Activated B cell treated with CpG ODN at 0.5 μM for 24 hours (primary cell): ENCODE measurements around the gene ANKS1B. TPM values are rescaled to one million over a fixed set of nuclear protein-coding genes. Genes with fewer than 3 reads are reported as not detected.

Source experiments
- ATAC-seq: fragments of 200-7000 bp; cut with Tn5 transposase; one replicate; pipeline ENCODE4 v1.10.0; 2021; ENCODE audit warnings: low read depth, mild to moderate bottlenecking, moderate library complexity
- CTCF ChIA-PET: fragments of 350-600 bp; sonication (Branson Sonifier 250); formaldehyde crosslinking; loops from one replicate; lab custom pipeline; 2021; ENCODE audit warnings: antibody characterized with exemption; lab: Charles Lee
- POLR2A ChIA-PET: fragments of 350-600 bp; sonication (Branson Sonifier 250); formaldehyde crosslinking; loops from one replicate; lab custom pipeline; 2021; ENCODE audit warnings: antibody characterized with exemption; lab: Charles Lee
- DNase-seq: peaks from one replicate; pipeline ENCODE4 v3.0.0; 2022
- H3K27ac Mint-ChIP-seq: one replicate; pipeline ENCODE4 v1.8.0; 2020; ENCODE audit warnings: mixed read lengths
- H3K27me3 Mint-ChIP-seq: one replicate; pipeline ENCODE4 v1.8.0; 2021; ENCODE audit warnings: mixed read lengths
- H3K36me3 Mint-ChIP-seq: one replicate; pipeline ENCODE4 v1.8.0; 2021; ENCODE audit warnings: low read depth, mixed read lengths
- H3K4me1 Mint-ChIP-seq: one replicate; pipeline ENCODE4 v1.8.0; 2021; ENCODE audit warnings: mixed read lengths
- H3K4me3 Mint-ChIP-seq: one replicate; pipeline ENCODE4 v1.8.0; 2020; ENCODE audit warnings: mild to moderate bottlenecking, mixed read lengths
- H3K9me3 Mint-ChIP-seq: one replicate; pipeline ENCODE4 v1.8.0; 2020; ENCODE audit warnings: mixed read lengths
- CTCF ChIP-seq: fragments of 200-600 bp; IDR thresholded peaks from one replicate; pipeline ENCODE4 v1.8.0; 2022; ENCODE audit warnings: antibody characterized with exemption, mild to moderate bottlenecking
- intact Hi-C: fragments of 100-400 bp; cut with micrococcal nuclease; formaldehyde crosslinking; loops from one replicate; pipeline ENCODE4 v1.15.1; 2024
- total RNA-seq: library from RNA; stranded (reverse); gene quantifications from 2 replicates; pipeline ENCODE4 v1.2.3, GENCODE V29; 2022

Gene ANKS1B
- total RNA-seq, 1 donor from 2014 or later, result not detected

- no peak overlapping the region for H3K4me3 Mint-ChIP-seq
- ChIA-PET POLR2A (no interaction called here), CTCF (no interaction called here)
- H3K27me3 Mint-ChIP-seq, result no peaks in the 10 kb centered on the region
- ATAC-seq (no peak), DNase-seq (no peak)
- no peak for TF ChIP-seq CTCF
- no peaks in the 10 kb centered on the region for H3K36me3 Mint-ChIP-seq
- intact Hi-C loops, result no loop called here
- H3K27ac Mint-ChIP-seq, result no peak overlapping the region
- H3K4me1 Mint-ChIP-seq, result no peaks in the 10 kb centered on the region
- H3K9me3 Mint-ChIP-seq, result no peaks in the 10 kb centered on the region
Measured at GRCh38 chr12:99386907-99387306, 597.8 kb downstream of the ANKS1B start.

DNA sequence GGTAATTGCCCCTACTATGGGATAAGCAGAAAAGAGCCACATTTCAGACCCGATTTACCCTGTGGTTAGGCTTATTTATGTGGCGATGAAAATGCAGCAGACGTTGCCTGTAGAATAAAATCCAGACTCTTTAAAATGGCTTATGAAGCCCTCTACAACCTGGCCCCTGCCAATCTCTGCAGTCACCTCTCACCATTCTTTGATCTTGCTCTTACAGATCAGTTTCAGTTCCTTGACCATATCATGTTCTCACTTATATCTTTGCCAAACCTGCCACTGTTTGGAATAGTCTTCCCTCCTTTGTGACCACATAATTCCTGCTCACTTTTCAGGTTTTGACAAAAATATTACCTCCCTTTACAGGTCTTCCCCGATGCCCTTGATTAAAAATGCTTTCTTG, 601.5 kb downstream of the ANKS1B start:
- no peaks in the 10 kb centered on the region for H3K9me3 Mint-ChIP-seq
- intact Hi-C loops, result no loop called here

DNA sequence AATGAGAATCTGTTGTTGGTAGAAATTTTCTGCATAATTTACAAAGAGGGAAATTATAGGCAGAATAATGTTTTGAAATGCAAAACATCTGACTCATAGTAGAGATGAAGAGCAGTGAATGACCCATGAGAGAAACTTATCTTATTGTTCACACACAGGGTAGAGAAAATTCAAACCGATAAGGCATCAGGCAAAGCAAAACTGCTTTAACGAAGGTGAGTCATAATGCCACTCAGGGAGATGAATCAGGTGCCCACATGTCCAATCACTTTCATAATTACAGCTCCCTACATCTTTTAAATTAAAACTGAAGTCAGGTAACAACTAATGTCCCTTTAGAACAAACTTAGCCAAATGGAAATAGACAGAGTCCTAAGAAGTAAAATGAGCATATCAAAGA, 602.7 kb downstream of the ANKS1B start:
- intact Hi-C loops, result no loop called here
- CTCF ChIA-PET, result no interaction called here
- H3K27me3 Mint-ChIP-seq, result no peaks in the 10 kb centered on the region
- no peak overlapping the region for H3K4me3 Mint-ChIP-seq
- H3K4me1 Mint-ChIP-seq, result no peaks in the 10 kb centered on the region
- TF ChIP-seq CTCF, result no peak
- H3K27ac Mint-ChIP-seq, result no peak overlapping the region
- POLR2A ChIA-PET, result no interaction called here
- no peak for ATAC-seq
- H3K36me3 Mint-ChIP-seq, result no peaks in the 10 kb centered on the region
- no peak for DNase-seq
- no peaks in the 10 kb centered on the region for H3K9me3 Mint-ChIP-seq

More for the DNA sequence above, 601.5 kb downstream of the ANKS1B start:
- H3K4me3 Mint-ChIP-seq, result no peak overlapping the region
- no peak overlapping the region for H3K27ac Mint-ChIP-seq
- ChIA-PET CTCF (no interaction called here), POLR2A (interaction anchor here (0.7 kb wide), 1 partner anchor 1411 kb away, joined by 4 read pairs; no protein-coding TSS in a partner anchor)
- H3K36me3 Mint-ChIP-seq, result no peaks in the 10 kb centered on the region
- no peaks in the 10 kb centered on the region for H3K4me1 Mint-ChIP-seq
- TF ChIP-seq CTCF, result no peak
- DNase-seq (no peak), ATAC-seq (no peak)
- H3K27me3 Mint-ChIP-seq, result no peaks in the 10 kb centered on the region

GRCh38 chr12:99380701-99381100, 604.0 kb downstream of the ANKS1B start:
- H3K27me3 Mint-ChIP-seq, result no peaks in the 10 kb centered on the region
- POLR2A ChIA-PET, result no interaction called here
- no peaks in the 10 kb centered on the region for H3K36me3 Mint-ChIP-seq
- CTCF ChIA-PET, result no interaction called here
- H3K4me1 Mint-ChIP-seq, result no peaks in the 10 kb centered on the region
- TF ChIP-seq CTCF, result no peak
- no peak overlapping the region for H3K27ac Mint-ChIP-seq
- DNase-seq (no peak), ATAC-seq (no peak)
- intact Hi-C loops, result no loop called here
- H3K4me3 Mint-ChIP-seq, result no peak overlapping the region
- no peaks in the 10 kb centered on the region for H3K9me3 Mint-ChIP-seq

DNA sequence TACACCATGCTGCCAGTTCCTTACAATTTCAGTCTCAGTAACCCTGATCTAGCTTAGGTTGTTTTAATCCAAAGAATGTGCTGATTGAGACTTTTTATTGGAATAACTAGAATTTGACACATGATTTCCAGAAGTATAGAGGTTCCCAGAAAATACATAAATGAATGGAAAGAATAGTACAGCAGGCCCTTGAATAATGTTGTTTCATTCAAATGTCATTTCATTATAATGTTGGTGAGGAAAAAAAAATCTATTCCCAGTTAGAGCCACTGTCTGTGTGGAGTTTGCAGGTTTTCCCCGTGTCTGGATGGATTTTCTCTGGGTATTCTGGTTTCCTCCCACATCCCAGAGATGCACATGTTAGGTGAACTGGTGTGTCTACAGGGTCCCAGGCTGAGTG, 610.7 kb downstream of the ANKS1B start:
- no peaks in the 10 kb centered on the region for H3K36me3 Mint-ChIP-seq
- no peaks in the 10 kb centered on the region for H3K4me1 Mint-ChIP-seq
- POLR2A ChIA-PET, result no interaction called here
- no peaks in the 10 kb centered on the region for H3K9me3 Mint-ChIP-seq
- ATAC-seq (no peak), DNase-seq (no peak)
- H3K4me3 Mint-ChIP-seq, result no peak overlapping the region
- TF ChIP-seq CTCF, result no peak
- no peak overlapping the region for H3K27ac Mint-ChIP-seq
- no peaks in the 10 kb centered on the region for H3K27me3 Mint-ChIP-seq
- intact Hi-C loops, result no loop called here
- CTCF ChIA-PET, result no interaction called here
